Mucosa of descending colon (tissue), 3 donors: Measurements from ENCODE around the gene DIP2A. TPM values are rescaled to one million over a fixed set of nuclear protein-coding genes. Genes with fewer than 3 reads are reported as not detected.
A peak's percentile ranks its signal among the peaks of the same experiment; 100 is the strongest.

Experiments
- ATAC-seq: fragments of 200-7000 bp; cut with Tn5 transposase; one replicate; pipeline ENCODE4 v1.9.1; 2020; ENCODE audit warnings: mild to moderate bottlenecking, moderate library complexity
- DNase-seq, 3 donors: peaks; one replicate each; pipeline ENCODE4 v3.0.0-alpha.2; 2020
- H3K36me3 ChIP-seq: fragments of 200-600 bp; one replicate; pipeline ENCODE4 v1.8.0; 2021; ENCODE audit warnings: low read depth, mild to moderate bottlenecking
- H3K4me1 ChIP-seq: fragments of 200-600 bp; one replicate; pipeline ENCODE4 v1.8.0; 2021; ENCODE audit warnings: low read depth, mild to moderate bottlenecking
- H3K4me3 ChIP-seq: fragments of 200-600 bp; one replicate; pipeline ENCODE4 v1.8.0; 2021; ENCODE audit warnings: mild to moderate bottlenecking
- H3K9me3 ChIP-seq: fragments of 200-600 bp; one replicate; pipeline ENCODE4 v1.8.0; 2021; ENCODE audit warnings: mild to moderate bottlenecking
- CTCF ChIP-seq: fragments of 200-600 bp; IDR thresholded peaks from one replicate; pipeline ENCODE4 v1.8.0; 2022; ENCODE audit warnings: antibody characterized with exemption, mild to moderate bottlenecking
- intact Hi-C, 2 donors: fragments of 100-400 bp; cut with DNase I in 1 of 2; cut with micrococcal nuclease in 1 of 2; formaldehyde crosslinking; loops; one replicate each; pipeline versions ENCODE4 v1.11.0 to v1.11.1; 2022; cut with DNase I, micrococcal nuclease
- total RNA-seq, 3 donors: library from RNA; stranded (reverse); fragmentation: NEBNext Ultra II Directional in 2 of 3; extraction: Animal tissue kit (Norgen Biotek cat#: 25700) in 2 of 3; gene quantifications; one replicate each; pipeline versions ENCODE4 v1.2.1 to v1.2.4, GENCODE V29; 2021 to 2023
- donor health status: DM: no; HTN: no; CAD: no; lungs with moderate emphysema.
- donor health status: DM: no; HTN: no; CAD: no.
- donor health status: DM: no; HTN: yes; CAD: no.

Gene DIP2A
- total RNA-seq, 3 donors from 2014 or later = 43.8 to 56.7 (median 49.3) TPM

- no peak for ATAC-seq
- Histone ChIP-seq H3K36me3 (no peaks in the 10 kb centered on the region), H3K9me3 (peaks cover 70% of the 10 kb centered on the region), H3K4me1 (no peaks in the 10 kb centered on the region), H3K4me3 (no peak overlapping the region)
- intact Hi-C loops = no loop called here
- no peak for TF ChIP-seq CTCF
- peak in 1 of 3 donors; percentile 18 for DNase-seq
These were observed 126.7 kb downstream of the DIP2A start for GRCh38 chr21:46585191-46585953.

GRCh38 chr21:46594276-46594675 is 135.6 kb downstream of the DIP2A start:
- no peak for DNase-seq
- Histone ChIP-seq H3K4me1 (no peaks in the 10 kb centered on the region), H3K36me3 (no peaks in the 10 kb centered on the region), H3K4me3 (no peak overlapping the region), H3K9me3 (peaks cover 31% of the 10 kb centered on the region)
- no peak for TF ChIP-seq CTCF
- ATAC-seq = no peak
- intact Hi-C loops = no loop called here

- ATAC-seq = no peak
- TF ChIP-seq CTCF = no peak
- DNase-seq = no peak
- Histone ChIP-seq H3K4me3 (no peak overlapping the region), H3K9me3 (peaks cover 24% of the 10 kb centered on the region), H3K36me3 (no peaks in the 10 kb centered on the region), H3K4me1 (no peaks in the 10 kb centered on the region)
- intact Hi-C loops = no loop called here
These were observed 137.5 kb downstream of the DIP2A start for GRCh38 chr21:46596201-46596600.

- H3K9me3 ChIP-seq = peaks cover 18% of the 10 kb centered on the region
- H3K36me3 ChIP-seq = no peaks in the 10 kb centered on the region
- no peaks in the 10 kb centered on the region for H3K4me1 ChIP-seq
- intact Hi-C loops = no loop called here
- H3K4me3 ChIP-seq = no peak overlapping the region
- no peak for TF ChIP-seq CTCF
- ATAC-seq = no peak
- no peak for DNase-seq
These were observed 138.3 kb downstream of the DIP2A start for GRCh38 chr21:46597031-46597430.

GRCh38 chr21:46597896-46598343 is 139.2 kb downstream of the DIP2A start:
- intact Hi-C loops = no loop called here
- no peak for TF ChIP-seq CTCF

More at GRCh38 chr21:46597896-46598343, 139.2 kb downstream of the DIP2A start:
- no peak overlapping the region for H3K4me3 ChIP-seq
- no peaks in the 10 kb centered on the region for H3K4me1 ChIP-seq
- ATAC-seq (no peak), DNase-seq (no peak)
- H3K36me3 ChIP-seq = no peaks in the 10 kb centered on the region
- peaks cover 11% of the 10 kb centered on the region for H3K9me3 ChIP-seq
